MCF 10A (cell line): ENCODE results near the gene SETD1B. TPM values are rescaled to one million over a fixed set of nuclear protein-coding genes. Genes with fewer than 3 reads are reported as not detected.

ENCODE experiments used
- BruUV-seq: library from RNA; stranded (reverse); fragments of 400-500 nt; replicated peaks from 2 replicates; lab custom pipeline; 2021; lab: Mats Ljungman, UMichigan
- CTCF ChIA-PET: fragments of 300-600 bp; sonication (Branson Sonifier 250); formaldehyde crosslinking; extraction: SDS; loops from one replicate; lab custom pipeline; 2021; ENCODE audit warnings: antibody characterized with exemption, inconsistent platforms; lab: Yijun Ruan, JAX
- POLR2A ChIA-PET: fragments of 300-600, 350-650 bp; sonication (Branson Sonifier 250); formaldehyde crosslinking; extraction: SDS; loops from one replicate; lab custom pipeline; 2020; ENCODE audit warnings: antibody characterized with exemption, inconsistent platforms; lab: Yijun Ruan, JAX
- DNase-seq: peaks from one replicate; pipeline ENCODE4 v3.0.0-alpha.2; 2018; ENCODE audit not compliant: unreplicated experiment
- H3K27ac Mint-ChIP-seq: one replicate; pipeline ENCODE4 v1.8.0; 2022; ENCODE audit warnings: mild to moderate bottlenecking, low read depth, mixed read lengths; ENCODE audit not compliant: unreplicated experiment
- H3K27me3 Mint-ChIP-seq: one replicate; pipeline ENCODE4 v1.8.0; 2022; ENCODE audit warnings: mixed read lengths; ENCODE audit not compliant: insufficient read depth, unreplicated experiment
- H3K36me3 Mint-ChIP-seq: one replicate; pipeline ENCODE4 v1.8.0; 2022; ENCODE audit warnings: mild to moderate bottlenecking, moderate library complexity, mixed read lengths; ENCODE audit not compliant: insufficient read depth, unreplicated experiment
- H3K4me1 Mint-ChIP-seq: one replicate; pipeline ENCODE4 v1.8.0; 2022; ENCODE audit warnings: mixed read lengths; ENCODE audit not compliant: insufficient read depth, unreplicated experiment
- H3K4me3 Mint-ChIP-seq: one replicate; pipeline ENCODE4 v1.8.0; 2022; ENCODE audit warnings: mild to moderate bottlenecking, moderate library complexity, mixed read lengths; ENCODE audit not compliant: unreplicated experiment
- H3K9me3 Mint-ChIP-seq: one replicate; pipeline ENCODE4 v1.8.0; 2022; ENCODE audit warnings: mixed read lengths; ENCODE audit not compliant: unreplicated experiment
- CTCF ChIP-seq: fragments of 200-600 bp; IDR thresholded peaks from one replicate; pipeline ENCODE4 v1.8.0; 2022; ENCODE audit warnings: antibody characterized with exemption, mild to moderate bottlenecking; ENCODE audit not compliant: unreplicated experiment
- intact Hi-C: fragments of 100-400 bp; cut with micrococcal nuclease; formaldehyde crosslinking; loops from 2 replicates; pipeline ENCODE4 v1.14.1; 2022
- total RNA-seq: library from RNA; stranded (reverse); gene quantifications from 2 replicates; pipeline ENCODE4 v1.2.3, GENCODE V29; 2022

Gene SETD1B
- total RNA-seq, 1 experiment from 2014 or later = 19.7 TPM

DNA sequence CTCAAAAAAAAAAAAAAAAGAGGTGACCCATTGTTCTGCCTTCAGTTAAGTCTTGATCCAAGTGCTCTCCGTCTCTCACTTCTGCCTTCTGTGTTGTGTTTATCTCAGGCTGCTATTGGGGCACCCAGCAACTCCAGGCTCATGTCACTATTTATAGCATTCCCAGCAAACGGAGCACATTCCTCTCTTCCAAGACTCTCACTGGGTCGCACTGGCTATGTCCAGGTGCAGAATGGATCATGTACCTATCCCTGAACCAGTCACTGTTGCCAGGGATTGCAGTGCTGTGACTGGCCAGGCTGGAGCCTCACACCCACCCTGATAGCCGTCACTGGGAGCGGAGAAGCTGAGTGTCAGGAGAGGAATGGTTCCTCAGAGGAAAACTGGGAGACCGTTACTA is 41.5 kb upstream of the SETD1B start:
- Mint-ChIP-seq H3K4me1 (no peaks in the 10 kb centered on the region), H3K27ac (no peak overlapping the region), H3K9me3 (no peaks in the 10 kb centered on the region), H3K27me3 (no peaks in the 10 kb centered on the region), H3K36me3 (no peaks in the 10 kb centered on the region), H3K4me3 (no peak overlapping the region)
- no TSS peak for BruUV-seq
- ChIA-PET POLR2A (no interaction called here), CTCF (interaction anchor here (0.7 kb wide), 1 partner anchor 603 kb away, joined by 3 read pairs; no protein-coding TSS in a partner anchor)
- no peak for DNase-seq
- intact Hi-C loops = no loop called here
- TF ChIP-seq CTCF = no peak

DNA sequence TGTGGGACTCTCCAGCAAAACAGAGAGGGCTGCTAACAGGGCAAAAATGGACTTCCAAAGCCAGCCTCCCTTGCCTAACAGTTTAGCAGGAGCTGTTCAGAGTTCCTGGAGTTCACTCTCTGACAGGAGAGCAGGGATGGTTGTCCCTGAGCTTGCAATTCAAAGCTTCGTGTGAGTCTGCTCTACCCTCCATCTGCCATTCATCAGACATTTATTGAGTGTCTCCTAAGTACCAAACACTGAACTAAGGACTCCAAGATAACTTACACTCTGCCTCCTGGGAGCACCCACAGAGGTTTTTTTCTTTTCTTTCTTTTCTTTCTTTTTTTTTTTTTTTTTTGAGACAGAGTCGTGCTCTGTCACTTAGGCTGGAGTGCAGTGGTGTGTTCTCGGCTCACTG is 39.0 kb upstream of the SETD1B start:
- Mint-ChIP-seq H3K36me3 (no peaks in the 10 kb centered on the region), H3K27me3 (no peaks in the 10 kb centered on the region), H3K4me3 (no peak overlapping the region), H3K9me3 (no peaks in the 10 kb centered on the region), H3K27ac (no peak overlapping the region), H3K4me1 (no peaks in the 10 kb centered on the region)
- intact Hi-C loops = no loop called here
- ChIA-PET POLR2A (interaction anchor here (1.5 kb wide), 1 partner anchor 53 kb away, joined by 5 read pairs; the partner anchor contains the start of gene TMEM120B), CTCF (interaction anchor here (0.7 to 3.3 kb wide), 5 partner anchors 8 to 1016 kb away, joined by 3 to 18 read pairs (median 4); partner anchors contain the start of gene RHOF)
- no peak for TF ChIP-seq CTCF
- DNase-seq = no peak
- BruUV-seq = no TSS peak

DNA sequence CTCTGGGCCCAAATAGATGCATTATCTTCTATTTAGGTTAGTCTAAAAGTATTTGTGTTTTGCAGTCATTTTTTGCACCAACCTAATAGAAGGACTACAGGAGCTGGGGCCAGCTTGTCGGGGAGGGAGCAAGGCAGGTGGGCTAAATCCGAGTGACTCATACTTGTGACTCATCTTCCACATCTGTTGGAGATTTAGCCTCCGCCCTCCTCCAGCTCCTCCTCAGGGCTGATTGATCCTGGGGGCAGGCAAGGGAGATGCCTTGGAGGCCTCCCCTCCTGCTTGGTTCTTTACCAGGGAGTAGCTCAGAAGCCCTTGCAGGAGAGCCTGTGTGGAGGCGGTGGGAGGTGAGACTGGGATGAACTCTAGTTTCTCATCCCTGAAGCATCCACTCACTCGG is 38.2 kb upstream of the SETD1B start:
- Mint-ChIP-seq H3K9me3 (no peaks in the 10 kb centered on the region), H3K4me3 (no peak overlapping the region), H3K27ac (no peak overlapping the region), H3K27me3 (no peaks in the 10 kb centered on the region), H3K36me3 (no peaks in the 10 kb centered on the region), H3K4me1 (no peaks in the 10 kb centered on the region)
- TF ChIP-seq CTCF = no peak
- no TSS peak for BruUV-seq
- CTCF ChIA-PET = interaction anchor here (0.6 to 3.3 kb wide), 6 partner anchors 11 to 1015 kb away, joined by 3 to 18 read pairs (median 4); partner anchors contain the start of gene RHOF
- intact Hi-C loops = no loop called here
- peak; percentile 67 for DNase-seq
- POLR2A ChIA-PET = interaction anchor here (1.5 kb wide), 1 partner anchor 53 kb away, joined by 5 read pairs; the partner anchor contains the start of gene TMEM120B

DNA sequence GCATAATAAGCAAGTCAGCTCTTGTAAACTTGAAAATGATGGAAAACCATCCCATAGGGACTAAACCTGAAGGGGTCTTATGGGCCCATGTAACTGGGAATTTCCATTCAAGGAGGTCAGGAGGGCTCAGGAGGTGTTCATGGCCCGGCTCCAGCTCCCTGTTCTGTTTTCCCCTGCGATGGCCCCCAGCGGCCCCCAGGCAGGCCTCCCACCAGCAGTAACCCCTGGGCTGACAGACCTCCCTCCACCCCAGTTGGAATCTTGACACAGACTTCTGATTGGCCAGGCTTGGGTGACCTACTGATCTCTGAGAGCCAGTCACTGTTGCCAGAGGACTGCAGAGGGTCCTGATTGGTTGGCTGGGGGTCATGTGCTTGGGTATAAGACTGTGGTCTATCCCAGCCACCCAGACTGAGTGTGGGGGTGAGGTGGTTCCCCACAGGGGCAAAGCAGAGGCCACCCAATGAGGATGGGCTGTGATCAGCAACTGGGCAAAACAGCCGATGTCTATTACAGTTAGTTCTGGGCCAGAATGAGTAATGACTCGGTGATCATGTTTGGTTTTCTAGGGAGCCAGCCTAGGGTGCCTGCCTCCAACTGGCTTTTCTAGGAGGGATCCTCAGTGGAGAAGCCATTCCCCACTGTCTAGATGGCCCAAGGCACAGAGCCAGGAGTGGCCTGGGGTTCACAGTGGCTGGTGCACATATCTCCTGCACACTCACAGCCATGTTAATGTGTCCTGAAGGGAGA is 37.3 kb upstream of the SETD1B start:
- BruUV-seq = no TSS peak
- POLR2A ChIA-PET = no interaction called here
- intact Hi-C loops = no loop called here
- no peak overlapping the region for H3K27ac Mint-ChIP-seq
- DNase-seq = no peak
- H3K4me3 Mint-ChIP-seq = no peak overlapping the region
- CTCF ChIA-PET = interaction anchor here (0.6 to 3.3 kb wide), 4 partner anchors 15 to 76 kb away, joined by 3 to 18 read pairs (median 4); partner anchors contain the start of gene RHOF
- no peaks in the 10 kb centered on the region for H3K36me3 Mint-ChIP-seq
- H3K27me3 Mint-ChIP-seq = no peaks in the 10 kb centered on the region
- no peak for TF ChIP-seq CTCF
- no peaks in the 10 kb centered on the region for H3K9me3 Mint-ChIP-seq
- H3K4me1 Mint-ChIP-seq = no peaks in the 10 kb centered on the region
